ENCODE results near the gene BCL2L1.
"Not testable (repeated sequence)": the region's sequence is repeated elsewhere in the genome, so short reads cannot be mapped to it uniquely, and the experiment has no call there.

Gene BCL2L1

GRCh38 chr20:31747640-31748039, 25.0 kb upstream of the BCL2L1 start:
- no peak for DNase-seq (ENCODE audit: low read depth)
- H3K4me3 ChIP-seq (ENCODE audit: control insufficient read depth, low read depth, low read length): no peak overlapping the region
- no peak for TF ChIP-seq CTCF (IDR thresholded peaks at IDR 0.05; ENCODE audit: control insufficient read depth, insufficient read depth, low read depth, low read length, missing control alignments)

- DNase-seq (ENCODE audit: low read depth); H3K4me3 ChIP-seq (ENCODE audit: control insufficient read depth, low read depth, low read length): not testable (repeated sequence)
These were observed 24.4 kb upstream of the BCL2L1 start for GRCh38 chr20:31747028-31747427.

GRCh38 chr20:31746068-31746878, 23.6 kb upstream of the BCL2L1 start:
- no peak overlapping the region for H3K4me3 ChIP-seq (ENCODE audit: control insufficient read depth, low read depth, low read length)
- no peak for DNase-seq (ENCODE audit: low read depth)
- no peak for TF ChIP-seq CTCF (IDR thresholded peaks at IDR 0.05; ENCODE audit: control insufficient read depth, insufficient read depth, low read depth, low read length, missing control alignments)

GRCh38 chr20:31740656-31741323, 18.1 kb upstream of the BCL2L1 start:
- DNase-seq (ENCODE audit: low read depth): no peak
- TF ChIP-seq CTCF (IDR thresholded peaks at IDR 0.05; ENCODE audit: control insufficient read depth, insufficient read depth, low read depth, low read length, missing control alignments): no peak
- H3K4me3 ChIP-seq (ENCODE audit: control insufficient read depth, low read depth, low read length): peak overlapping the region; percentile 67

- no peak for DNase-seq (ENCODE audit: low read depth)
- peak overlapping the region; percentile 67 for H3K4me3 ChIP-seq (ENCODE audit: control insufficient read depth, low read depth, low read length)
- TF ChIP-seq CTCF (IDR thresholded peaks at IDR 0.05; ENCODE audit: control insufficient read depth, insufficient read depth, low read depth, low read length, missing control alignments): no peak
These were observed 17.5 kb upstream of the BCL2L1 start for GRCh38 chr20:31740208-31740607.

GRCh38 chr20:31739550-31739977, 16.9 kb upstream of the BCL2L1 start:
- H3K4me3 ChIP-seq (ENCODE audit: control insufficient read depth, low read depth, low read length): peak overlapping the region; percentile 67
- DNase-seq (ENCODE audit: low read depth): no peak
- no peak for TF ChIP-seq CTCF (IDR thresholded peaks at IDR 0.05; ENCODE audit: control insufficient read depth, insufficient read depth, low read depth, low read length, missing control alignments)
